CD4-positive, alpha-beta T cell (primary cell): Measurements from ENCODE around the gene DACT3. TPM values are rescaled to one million over a fixed set of nuclear protein-coding genes. Genes with fewer than 3 reads are reported as not detected.

Experiments used
- ATAC-seq: fragments of 200-7000 bp; cut with Tn5 transposase; one replicate; pipeline ENCODE4 v1.10.0; 2022; ENCODE audit warnings: mild to moderate bottlenecking; ENCODE audit not compliant: poor library complexity
- CTCF ChIA-PET: fragments of 350-600 bp; sonication (Branson Sonifier 250); formaldehyde crosslinking; loops from one replicate; lab custom pipeline; 2021; ENCODE audit warnings: antibody characterized with exemption, inconsistent platforms; lab: Charles Lee
- POLR2A ChIA-PET: fragments of 350-600 bp; sonication (Branson Sonifier 250); formaldehyde crosslinking; loops from one replicate; lab custom pipeline; 2021; ENCODE audit warnings: antibody characterized with exemption, inconsistent platforms; lab: Charles Lee
- DNase-seq, 14 experiments: peaks; one replicate each; pipeline ENCODE4 v3.0.0-alpha.2; 2013 to 2020; ENCODE audit warnings: mixed read lengths in 2 of 14
- H3K27ac ChIP-seq, 2 donors: one replicate each; pipeline versions ENCODE4 v1.5.1 to v1.7.0; 2013; ENCODE audit warnings: low read length in 2 of 2, low read depth in 1 of 2, mild to moderate bottlenecking in 1 of 2
- H3K27me3 ChIP-seq, 2 experiments: 1 replicate in 1 of 2; 2 replicates in 1 of 2; pipeline versions ENCODE4 v1.6.1 to v1.7.0; 2013; ENCODE audit warnings: low read length in 2 of 2, control low read depth in 1 of 2, mild to moderate bottlenecking in 1 of 2, moderate library complexity in 1 of 2; ENCODE audit not compliant: insufficient read depth in 2 of 2, control insufficient read depth in 1 of 2
- H3K36me3 ChIP-seq: one replicate; pipeline ENCODE4 v1.6.1; 2013; ENCODE audit warnings: low read length, control low read depth; ENCODE audit not compliant: insufficient read depth
- H3K4me1 ChIP-seq: one replicate; pipeline ENCODE4 v1.6.1; 2013; ENCODE audit warnings: low read length, control low read depth; ENCODE audit not compliant: insufficient read depth
- H3K4me3 ChIP-seq: one replicate; pipeline ENCODE4 v1.5.1; 2013; ENCODE audit warnings: mild to moderate bottlenecking, low read length, moderate library complexity
- H3K9me3 ChIP-seq, 2 experiments: 1 replicate in 1 of 2; 2 replicates in 1 of 2; pipeline versions ENCODE4 v1.6.1 to v1.7.0; 2013; ENCODE audit warnings: low read length in 2 of 2, mild to moderate bottlenecking in 2 of 2, control low read depth in 1 of 2, moderate library complexity in 1 of 2; ENCODE audit not compliant: control insufficient read depth in 1 of 2, insufficient read depth in 1 of 2
- H3K27ac Mint-ChIP-seq: one replicate; pipeline ENCODE4 v1.8.0; 2020; ENCODE audit warnings: mixed read lengths
- H3K27me3 Mint-ChIP-seq: one replicate; pipeline ENCODE4 v1.8.0; 2021; ENCODE audit warnings: mixed read lengths
- H3K36me3 Mint-ChIP-seq: one replicate; pipeline ENCODE4 v1.8.0; 2021; ENCODE audit warnings: low read depth, mixed read lengths
- H3K4me1 Mint-ChIP-seq: one replicate; pipeline ENCODE4 v1.8.0; 2021; ENCODE audit warnings: low read depth, mixed read lengths
- H3K4me3 Mint-ChIP-seq: one replicate; pipeline ENCODE4 v1.8.0; 2020; ENCODE audit warnings: mild to moderate bottlenecking, mixed read lengths
- H3K9me3 Mint-ChIP-seq: one replicate; pipeline ENCODE4 v1.8.0; 2020; ENCODE audit warnings: mixed read lengths
- CTCF ChIP-seq: fragments of 200-600 bp; IDR thresholded peaks from one replicate; pipeline ENCODE4 v1.8.0; 2022; ENCODE audit warnings: antibody characterized with exemption, mild to moderate bottlenecking
- intact Hi-C, 2 experiments: fragments of 100-400 bp; cut with DNase I in 1 of 2; cut with micrococcal nuclease in 1 of 2; formaldehyde crosslinking; loops; one replicate each; pipeline versions ENCODE4 v1.15.1 to v1.9.0; 2023 to 2025; cut with DNase I, micrococcal nuclease
- total RNA-seq, 174 experiments: library from RNA in 2 of 174; stranded (reverse) in 2 of 174; gene quantifications; one replicate each; pipeline ENCODE4 v1.2.3 and lab custom pipeline; 2021 to 2026

Gene DACT3
- total RNA-seq, 2 experiments from 2014 or later = 0.11 TPM

GRCh38 chr19:46685189-46685588, 24.2 kb upstream of the DACT3 start:
- ChIA-PET POLR2A (no interaction called here), CTCF (interaction anchor here (0.5 to 1.4 kb wide), 2 partner anchors 71 to 755 kb away, joined by 3 to 4 read pairs; no protein-coding TSS in a partner anchor)
- Histone ChIP-seq H3K4me1 (no peaks in the 10 kb centered on the region), H3K4me3 (no peak overlapping the region), H3K27me3 (no peaks in the 10 kb centered on the region), H3K36me3 (peaks cover 79% of the 10 kb centered on the region), H3K9me3 (no peaks in the 10 kb centered on the region), H3K27ac (no peak overlapping the region)
- Mint-ChIP-seq H3K4me1 (no peaks in the 10 kb centered on the region), H3K36me3 (peaks cover 82% of the 10 kb centered on the region), H3K9me3 (no peaks in the 10 kb centered on the region), H3K4me3 (no peak overlapping the region), H3K27ac (peak overlapping the region; percentile 21), H3K27me3 (no peaks in the 10 kb centered on the region)
- intact Hi-C loops = no loop called here
- DNase-seq (no peak), ATAC-seq (no peak)
- no peak for TF ChIP-seq CTCF

- DNase-seq (peak; percentile 21 to 80 (median 57)), ATAC-seq (peak; percentile 98)
- no peak for TF ChIP-seq CTCF
- Histone ChIP-seq H3K27ac (no peak overlapping the region), H3K4me3 (no peak overlapping the region), H3K27me3 (no peaks in the 10 kb centered on the region), H3K36me3 (peaks cover 82% of the 10 kb centered on the region), H3K4me1 (no peaks in the 10 kb centered on the region), H3K9me3 (no peaks in the 10 kb centered on the region)
- CTCF ChIA-PET = interaction anchor here (1.4 kb wide), 1 partner anchor 16 kb away, joined by 3 read pairs; no protein-coding TSS in a partner anchor
- intact Hi-C loops = no loop called here
- peak overlapping the region; percentile 20 for H3K27ac Mint-ChIP-seq
- H3K4me3 Mint-ChIP-seq = no peak overlapping the region
- peaks cover 92% of the 10 kb centered on the region for H3K36me3 Mint-ChIP-seq
- H3K4me1 Mint-ChIP-seq = peaks cover 13% of the 10 kb centered on the region
- H3K9me3 Mint-ChIP-seq = no peaks in the 10 kb centered on the region
- no peaks in the 10 kb centered on the region for H3K27me3 Mint-ChIP-seq
- POLR2A ChIA-PET = interaction anchor here (1.3 kb wide), 1 partner anchor 9 kb away, joined by 3 read pairs; no protein-coding TSS in a partner anchor
Measured at GRCh38 chr19:46678110-46678732, 17.2 kb upstream of the DACT3 start.

GRCh38 chr19:46674416-46675178, 13.6 kb upstream of the DACT3 start:
- Histone ChIP-seq H3K36me3 (peaks cover 59% of the 10 kb centered on the region), H3K27me3 (no peaks in the 10 kb centered on the region), H3K4me1 (no peaks in the 10 kb centered on the region), H3K27ac (peak overlapping the region in 1 of 2 donors; percentile 7), H3K4me3 (no peak overlapping the region), H3K9me3 (no peaks in the 10 kb centered on the region)
- peaks cover 76% of the 10 kb centered on the region for H3K36me3 Mint-ChIP-seq
- peaks cover 2% of the 10 kb centered on the region for H3K9me3 Mint-ChIP-seq
- peaks cover 9% of the 10 kb centered on the region for H3K4me1 Mint-ChIP-seq
- intact Hi-C loops = no loop called here
- DNase-seq (no peak), ATAC-seq (no peak)
- no peak for TF ChIP-seq CTCF
- POLR2A ChIA-PET = no interaction called here
- H3K27me3 Mint-ChIP-seq = no peaks in the 10 kb centered on the region
- peak overlapping the region; percentile 47 for H3K27ac Mint-ChIP-seq
- CTCF ChIA-PET = no interaction called here
- H3K4me3 Mint-ChIP-seq = no peak overlapping the region
